GM18861 (cell line): Measurements from ENCODE around the gene SLC35E2B.
A peak's percentile ranks its signal among the peaks of the same experiment; 100 is the strongest.
"Not testable (repeated sequence)": the region's sequence is repeated elsewhere in the genome, so short reads cannot be mapped to it uniquely, and the experiment has no call there.

ENCODE experiments used
- ATAC-seq: cut with Tn5 transposase; IDR thresholded peaks from one replicate; pipeline ENCODE4 v1.9.1; 2021; ENCODE audit not compliant: unreplicated experiment

SLC35E2B gene

DNA sequence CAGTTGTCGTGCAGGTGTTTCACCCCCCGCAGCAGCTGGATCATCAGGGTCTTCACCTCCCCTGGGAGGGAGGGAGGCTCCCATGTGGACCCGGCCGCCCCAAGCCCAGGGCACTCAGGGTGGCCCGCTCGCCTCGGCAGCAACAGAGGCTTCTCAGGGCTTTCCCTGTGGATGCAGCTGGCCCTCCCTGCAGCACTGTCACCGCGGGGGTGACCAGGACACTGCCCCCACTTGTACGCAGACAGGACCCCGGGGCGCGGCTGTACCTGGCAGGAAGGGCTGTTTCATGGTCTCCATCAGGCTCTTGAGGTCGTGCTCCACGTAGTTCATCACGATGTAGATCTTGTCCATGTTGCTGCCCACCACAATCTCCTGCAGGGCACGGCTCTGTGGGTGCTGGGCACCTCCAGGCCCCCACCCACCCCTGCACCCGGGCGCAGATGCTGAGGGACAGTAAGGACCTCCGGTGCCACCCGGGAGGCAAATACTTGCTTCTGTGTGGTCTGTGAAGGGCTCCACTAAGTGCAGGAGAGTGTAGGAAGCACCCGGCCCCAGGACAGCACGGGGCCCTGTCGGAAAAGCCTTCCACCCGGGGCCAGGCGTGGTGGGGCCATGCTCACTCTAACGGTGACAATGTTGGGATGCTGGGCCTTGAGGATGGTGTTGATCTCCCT is 11.8 kb upstream of the SLC35E2B start:
- ATAC-seq = not testable (repeated sequence)

DNA sequence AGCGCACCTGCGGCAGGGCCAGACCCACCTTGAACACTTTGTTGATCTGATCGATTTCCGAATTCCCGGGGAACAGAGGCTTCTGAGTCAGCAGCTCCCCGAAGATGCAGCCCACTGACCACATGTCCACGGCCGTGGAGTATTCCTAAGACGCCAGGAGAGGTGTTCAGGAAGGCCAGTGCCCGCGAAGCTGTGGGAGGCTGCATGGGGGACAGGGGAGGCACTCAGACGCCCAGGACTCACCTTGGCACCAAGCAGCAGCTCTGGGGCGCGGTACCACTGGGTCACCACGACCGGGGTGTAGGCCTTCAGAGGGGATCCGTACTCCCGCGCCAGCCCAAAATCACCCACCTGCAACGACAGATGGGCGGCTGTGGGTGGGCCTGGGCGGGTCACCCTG is 11.2 kb upstream of the SLC35E2B start:
- no peak for ATAC-seq

DNA sequence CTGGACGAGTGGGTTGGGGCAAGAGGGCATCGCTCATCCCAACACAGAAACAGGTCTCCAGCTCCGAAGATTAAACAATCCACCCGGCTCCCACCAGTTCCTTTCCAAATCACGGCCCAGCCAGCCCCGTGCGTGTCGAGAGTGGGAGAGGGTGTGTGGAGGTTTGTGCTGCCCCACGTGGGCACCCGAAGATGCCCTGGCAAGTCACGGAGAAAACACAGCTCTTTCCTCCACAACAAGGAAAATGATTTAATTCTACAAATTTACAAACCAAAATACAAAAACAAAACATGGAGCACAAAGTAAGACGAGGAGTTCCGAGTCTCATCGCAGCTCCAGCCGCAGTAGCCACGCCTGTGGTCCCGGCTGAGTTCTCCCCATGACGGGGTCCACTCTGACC is 9.9 kb upstream of the SLC35E2B start:
- not testable (repeated sequence) for ATAC-seq

DNA sequence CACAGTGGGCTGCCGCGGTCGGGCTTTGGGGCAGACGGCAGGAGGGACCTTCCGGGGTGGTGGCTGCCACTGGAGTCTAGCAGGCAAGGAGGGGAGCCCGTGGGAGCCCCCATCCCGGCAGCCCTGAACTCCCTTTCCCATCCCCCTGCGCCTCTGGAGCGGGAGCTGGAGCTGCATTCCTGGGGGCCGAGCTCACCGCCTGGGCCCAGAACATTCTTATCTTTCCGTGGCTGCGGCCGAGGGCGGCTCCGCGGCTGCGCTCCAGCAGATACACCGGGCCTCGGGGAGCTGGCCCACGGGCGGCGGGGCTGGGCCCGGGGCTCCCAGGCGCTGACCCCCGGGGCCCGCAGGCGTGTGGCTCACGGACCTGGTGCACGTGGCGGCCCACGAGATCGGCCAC is 8.0 kb upstream of the SLC35E2B start:
- not testable (repeated sequence) for ATAC-seq

DNA sequence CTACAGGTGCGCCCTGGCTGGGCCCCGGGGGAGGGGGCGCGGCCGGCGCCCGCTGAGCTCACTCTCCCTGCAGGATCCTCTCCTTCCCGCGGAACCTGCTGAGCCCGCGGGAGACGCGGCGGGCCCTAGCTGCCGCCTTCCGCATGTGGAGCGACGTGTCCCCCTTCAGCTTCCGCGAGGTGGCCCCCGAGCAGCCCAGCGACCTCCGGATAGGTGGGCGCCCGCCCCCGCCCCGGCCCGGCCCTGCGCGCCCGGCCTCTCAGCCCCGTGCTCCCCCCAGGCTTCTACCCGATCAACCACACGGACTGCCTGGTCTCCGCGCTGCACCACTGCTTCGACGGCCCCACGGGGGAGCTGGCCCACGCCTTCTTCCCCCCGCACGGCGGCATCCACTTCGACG is 7.5 kb upstream of the SLC35E2B start:
- ATAC-seq = not testable (repeated sequence)

DNA sequence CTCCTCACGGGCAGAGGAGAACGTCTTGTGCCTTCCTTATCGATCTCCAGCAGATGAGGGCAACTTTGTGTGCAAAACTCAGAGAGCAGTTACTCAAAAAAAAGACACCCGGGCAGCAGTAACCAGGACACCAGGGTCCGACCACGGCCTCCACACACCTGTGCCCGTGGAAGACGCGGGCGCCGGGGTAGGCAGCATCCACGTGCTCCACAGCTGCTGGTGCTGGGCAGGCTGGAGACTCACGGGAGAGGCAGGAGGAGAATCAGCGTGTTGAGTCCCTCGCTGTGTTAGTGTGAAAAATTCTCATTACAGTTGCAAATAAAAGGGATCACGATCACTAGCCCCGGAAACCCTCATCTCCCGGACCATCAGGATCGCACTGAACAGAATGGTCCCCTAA is 6.5 kb upstream of the SLC35E2B start:
- not testable (repeated sequence) for ATAC-seq

DNA sequence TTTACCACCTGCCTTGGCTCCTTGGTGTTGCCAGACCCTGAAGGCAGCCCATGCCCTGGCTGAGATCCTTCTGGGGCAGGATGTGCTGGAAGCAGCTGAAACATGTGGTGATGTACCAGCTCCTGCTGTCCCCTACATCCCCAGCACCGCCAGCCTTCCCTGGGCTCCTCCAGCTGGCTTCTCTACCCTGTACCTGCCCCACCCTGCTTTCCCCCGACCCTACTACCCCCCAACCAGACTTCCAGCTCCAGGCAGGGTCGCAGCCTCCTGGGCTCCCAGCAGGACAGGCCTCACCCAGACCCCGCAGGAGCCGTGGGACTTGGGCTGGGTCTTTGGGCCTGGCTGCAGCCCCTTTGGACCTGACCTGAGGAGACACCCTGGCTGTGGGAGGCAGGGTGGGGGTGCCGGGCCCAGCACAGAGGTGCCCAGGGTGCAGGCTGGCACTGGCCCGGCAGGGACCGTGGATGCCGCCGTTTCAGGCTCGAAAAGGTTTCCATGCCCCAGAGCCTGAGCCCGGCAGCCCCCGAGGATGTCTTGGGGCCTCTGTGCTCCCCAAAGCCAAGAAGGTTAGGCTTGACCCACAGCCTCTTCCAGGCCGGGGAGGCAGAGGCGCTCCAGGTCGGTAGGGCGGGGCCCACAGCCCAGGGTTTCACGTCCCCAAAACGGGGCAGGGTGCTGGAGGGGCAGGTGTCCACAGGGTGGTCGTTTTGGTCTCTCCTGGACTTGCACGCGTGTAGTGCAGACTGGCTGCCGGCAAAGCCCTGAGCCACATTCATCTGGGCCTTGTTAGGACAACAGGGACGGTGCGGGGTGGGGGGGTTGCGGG is 5.0 kb upstream of the SLC35E2B start:
- ATAC-seq = not testable (repeated sequence)

DNA sequence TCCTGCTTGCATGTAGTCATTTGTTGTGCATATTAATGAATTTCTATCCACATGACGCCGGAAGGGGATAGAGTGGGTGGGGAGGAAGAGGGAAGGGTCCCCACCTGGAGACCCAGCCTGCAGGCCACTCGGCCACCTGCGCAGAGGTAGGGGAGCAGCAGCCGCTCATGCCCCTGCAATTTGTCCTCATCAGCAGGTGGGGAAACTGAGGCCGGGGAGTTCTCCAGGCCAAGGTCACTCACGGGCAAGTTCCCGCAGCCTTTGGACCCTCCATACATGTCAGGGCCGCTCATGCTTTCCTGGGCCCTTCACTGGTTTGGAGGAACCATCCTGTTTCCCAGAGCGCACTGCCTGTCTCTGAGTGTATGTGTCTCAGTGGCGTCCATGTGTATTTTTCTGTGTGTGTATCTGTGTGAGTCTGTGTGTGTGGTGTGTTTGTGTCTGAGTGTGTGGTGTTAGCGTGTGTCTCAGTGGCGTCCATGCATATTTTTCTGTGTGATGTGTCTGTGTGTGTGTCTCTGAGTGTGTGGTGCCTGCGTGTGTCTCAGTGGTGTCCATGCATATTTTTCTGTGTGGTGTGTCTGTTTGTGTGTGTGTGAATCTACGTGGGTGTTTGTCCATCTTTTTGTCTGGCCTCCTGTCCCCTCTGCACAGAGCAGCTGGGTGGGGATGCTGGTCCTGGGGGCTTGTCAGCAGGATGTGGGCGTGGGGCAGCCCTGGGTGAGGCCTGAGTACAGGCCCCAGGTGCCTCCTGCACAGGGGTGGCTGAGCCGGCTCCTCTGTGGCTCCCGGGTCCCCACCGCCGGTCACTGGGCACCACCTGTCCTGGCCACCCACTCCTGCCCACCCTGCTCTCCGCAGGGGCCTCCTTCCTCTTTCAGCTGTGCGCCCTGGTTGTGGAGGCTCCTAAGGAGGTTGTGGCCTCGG is 4.1 kb upstream of the SLC35E2B start:
- ATAC-seq = not testable (repeated sequence)

DNA sequence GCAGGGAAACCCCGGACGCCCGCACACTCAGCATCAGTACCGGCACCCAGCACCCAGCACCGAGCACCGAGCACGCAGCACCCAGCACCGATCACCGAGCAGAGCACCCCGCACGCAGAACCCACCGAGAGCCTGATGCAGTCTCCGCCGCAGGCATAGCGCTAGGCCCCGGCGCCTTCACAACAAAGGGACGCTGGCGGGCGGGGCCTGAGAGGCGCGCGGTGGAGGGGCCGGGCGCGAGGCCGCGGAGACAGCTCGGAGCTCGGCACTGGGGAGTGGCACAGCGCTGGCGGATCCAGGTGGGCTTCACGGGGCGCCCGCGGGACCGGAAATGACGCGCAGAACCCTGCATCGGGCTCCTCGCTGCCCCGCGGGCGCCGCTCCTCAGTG is 276 bp downstream of the SLC35E2B start:
- ATAC-seq = peak; percentile 17

DNA sequence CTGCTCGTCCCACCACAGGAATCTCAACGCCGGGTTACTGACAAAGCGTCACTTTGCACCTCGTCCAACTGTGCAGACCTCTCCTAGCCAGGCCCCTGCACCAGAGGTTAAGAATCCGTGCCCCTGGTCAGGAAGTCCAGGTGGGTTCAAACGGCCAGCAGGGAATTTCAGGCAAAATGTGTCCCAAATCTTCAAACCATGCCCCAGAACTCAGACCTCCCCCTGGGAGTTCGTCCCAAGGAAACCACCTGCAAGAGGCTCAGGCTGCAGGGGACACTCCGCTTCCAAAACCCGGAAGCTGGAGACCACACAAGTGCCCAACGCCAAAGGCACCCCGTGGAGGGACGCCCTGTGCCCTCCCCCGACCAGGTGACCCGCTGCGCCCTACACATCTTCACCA is 1.2 kb downstream of the SLC35E2B start:
- not testable (repeated sequence) for ATAC-seq

DNA sequence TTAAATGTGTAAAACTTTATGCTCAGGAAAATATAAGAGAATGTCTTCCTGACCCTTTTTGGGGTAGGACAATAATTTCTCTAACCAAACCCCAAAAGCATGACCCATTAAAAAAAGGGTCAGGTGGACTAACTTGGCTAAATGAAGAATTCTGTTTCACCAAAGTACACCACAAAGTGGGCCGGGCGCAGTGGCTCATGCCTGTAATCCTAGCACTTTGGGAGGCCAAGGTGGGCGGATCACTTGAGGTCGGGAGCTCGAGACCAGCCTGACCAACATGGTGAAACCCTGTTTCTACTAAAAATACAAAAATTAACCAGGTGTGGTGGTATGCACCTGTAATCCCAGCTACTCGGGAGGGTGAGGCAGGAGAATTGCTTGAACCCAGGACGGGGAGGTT is 3.1 kb downstream of the SLC35E2B start:
- not testable (repeated sequence) for ATAC-seq

DNA sequence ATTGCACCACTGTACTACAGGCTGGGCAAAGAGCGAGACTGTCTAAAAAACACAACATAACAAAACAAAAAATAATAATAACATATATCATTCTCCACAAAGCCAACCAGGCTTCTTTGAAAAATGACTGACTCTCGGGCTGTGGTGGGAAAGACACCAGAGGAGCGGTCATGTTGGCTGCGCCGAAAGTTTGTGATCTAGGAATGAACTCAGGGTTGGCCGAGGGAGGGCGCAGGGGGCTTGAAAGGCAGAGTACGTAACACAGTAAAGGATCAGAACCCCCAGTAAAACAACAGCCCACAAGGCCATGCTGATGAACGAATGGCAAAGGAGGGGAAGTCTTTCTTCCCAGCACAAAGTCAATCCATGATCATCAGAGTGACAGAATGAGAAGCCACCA is 4.7 kb downstream of the SLC35E2B start:
- no peak for ATAC-seq

DNA sequence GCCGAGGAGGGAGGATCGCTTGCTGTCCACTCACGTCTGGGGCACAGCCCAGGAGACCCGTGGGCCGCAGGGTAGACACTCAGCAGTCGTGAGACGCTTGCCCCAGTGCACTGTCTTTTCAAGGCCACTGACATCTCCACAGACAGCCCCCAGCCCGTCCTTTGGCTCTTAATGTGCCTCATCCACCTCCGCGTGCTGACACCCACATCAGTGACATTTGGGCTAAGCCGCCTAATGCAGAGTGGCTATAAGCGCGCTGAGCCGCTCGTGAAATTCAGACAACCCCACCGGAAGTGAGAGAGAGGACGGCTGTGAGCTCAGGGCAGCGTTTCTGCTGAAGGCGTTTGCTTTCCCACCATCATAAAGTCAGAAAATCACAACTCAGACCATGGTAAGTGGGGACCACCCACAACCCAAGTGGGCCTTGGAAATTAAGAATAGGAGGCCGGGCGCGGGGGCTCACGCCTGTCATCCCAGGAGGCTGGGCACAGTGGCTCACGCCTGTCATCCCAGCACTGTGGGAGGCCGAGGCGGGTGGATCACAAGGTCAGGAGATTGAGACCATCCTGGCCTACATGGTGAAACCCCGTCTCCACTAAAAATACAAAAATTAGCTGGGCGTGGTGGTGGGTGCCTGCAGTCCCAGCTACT is 8.4 kb downstream of the SLC35E2B start:
- no peak for ATAC-seq

DNA sequence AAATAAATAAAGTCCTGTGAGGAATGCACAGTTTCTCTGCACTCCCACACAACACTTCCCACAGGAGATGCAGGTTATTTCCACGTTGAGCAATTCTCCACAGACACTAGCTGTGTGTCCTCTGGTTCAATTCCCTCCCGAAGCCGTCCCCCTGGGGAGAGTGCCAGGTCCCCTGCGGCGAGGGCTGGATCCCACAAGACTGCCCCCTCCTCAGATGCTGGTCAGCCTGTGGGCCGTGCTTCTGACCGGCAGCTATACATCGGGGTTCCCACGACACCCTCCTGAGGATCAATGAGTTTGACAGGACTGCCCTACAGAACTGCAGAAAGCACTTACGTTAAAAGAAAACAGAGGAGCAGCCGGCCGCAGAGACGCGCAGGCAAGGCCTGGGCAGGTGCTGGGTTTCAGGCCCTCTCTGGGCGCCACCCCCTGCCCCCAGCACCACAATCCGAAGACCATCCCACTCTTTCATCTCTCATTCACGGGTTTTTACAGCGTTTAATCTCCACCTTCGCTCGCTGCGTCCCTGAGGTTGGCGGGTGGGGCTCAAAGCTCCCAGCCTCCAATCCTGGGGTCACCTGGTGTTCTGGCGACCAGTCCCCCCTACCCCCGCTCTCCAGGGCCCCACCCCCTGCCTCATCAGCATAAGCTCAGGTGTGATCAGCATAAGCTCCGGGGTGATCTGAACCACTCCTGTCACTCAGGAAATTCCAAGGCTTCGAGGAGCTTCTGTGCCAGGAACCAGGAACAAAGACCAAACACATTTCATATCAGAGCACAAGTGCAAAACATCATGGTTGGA is 9.3 kb downstream of the SLC35E2B start:
- no peak for ATAC-seq

DNA sequence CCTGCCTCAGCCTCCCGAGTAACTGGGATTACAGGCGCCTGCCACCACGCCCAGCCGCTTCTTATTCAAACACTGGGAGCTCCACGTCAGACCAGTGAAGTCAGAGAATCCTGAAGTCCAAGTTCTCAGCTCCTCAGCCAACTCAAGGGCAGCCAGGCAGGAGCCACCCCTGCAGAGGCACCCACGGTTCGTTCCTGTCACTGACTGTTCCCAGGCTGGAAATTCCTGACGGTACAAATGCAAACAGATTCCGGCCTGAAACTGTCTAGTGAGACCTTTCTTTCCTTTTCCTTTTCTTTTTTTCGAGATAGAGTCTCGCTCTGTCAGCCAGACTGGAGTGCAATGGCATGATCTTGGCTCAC is 11.7 kb downstream of the SLC35E2B start:
- ATAC-seq = no peak

DNA sequence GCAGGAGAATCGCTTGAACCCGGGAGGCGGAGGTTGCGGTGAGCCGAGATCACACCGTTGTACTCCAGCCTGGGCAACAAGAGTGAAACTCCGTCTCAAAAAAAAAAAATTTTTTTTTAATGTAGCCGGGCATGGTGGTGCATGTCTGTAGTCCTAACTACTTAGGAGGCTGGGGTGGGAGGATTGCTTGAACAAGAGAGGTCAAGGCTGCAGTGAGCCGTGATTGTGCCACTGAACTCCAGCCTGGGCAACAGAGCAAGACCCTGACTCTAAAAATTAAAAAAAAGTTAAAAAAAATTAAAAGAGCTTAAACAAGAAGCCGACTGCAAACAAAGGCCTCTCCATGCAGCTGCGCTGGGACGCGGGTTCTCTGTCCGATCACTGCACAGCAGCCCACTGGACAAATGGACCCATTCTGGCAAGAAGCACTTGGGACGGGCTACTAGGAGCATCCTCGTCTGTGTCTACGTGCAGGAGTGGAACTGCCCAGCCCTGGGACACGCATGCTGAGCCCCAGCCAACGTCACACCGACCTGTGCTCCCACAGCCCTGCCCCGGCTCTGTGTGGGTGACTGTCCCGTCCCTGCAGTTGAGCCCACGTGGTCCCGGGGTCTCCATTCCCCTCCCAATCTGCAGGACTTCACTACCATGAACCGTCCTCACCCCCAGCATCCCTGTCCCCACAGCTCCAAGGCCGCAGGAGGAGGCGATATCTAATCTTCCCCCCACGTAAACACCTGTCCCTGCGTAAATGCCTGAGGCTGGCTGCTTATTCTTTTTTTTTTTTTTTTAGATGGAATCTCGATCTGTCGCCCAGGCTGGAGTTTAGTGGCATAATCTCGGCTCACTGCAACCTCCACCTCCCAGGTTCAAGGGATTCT is 12.3 kb downstream of the SLC35E2B start:
- no peak for ATAC-seq

DNA sequence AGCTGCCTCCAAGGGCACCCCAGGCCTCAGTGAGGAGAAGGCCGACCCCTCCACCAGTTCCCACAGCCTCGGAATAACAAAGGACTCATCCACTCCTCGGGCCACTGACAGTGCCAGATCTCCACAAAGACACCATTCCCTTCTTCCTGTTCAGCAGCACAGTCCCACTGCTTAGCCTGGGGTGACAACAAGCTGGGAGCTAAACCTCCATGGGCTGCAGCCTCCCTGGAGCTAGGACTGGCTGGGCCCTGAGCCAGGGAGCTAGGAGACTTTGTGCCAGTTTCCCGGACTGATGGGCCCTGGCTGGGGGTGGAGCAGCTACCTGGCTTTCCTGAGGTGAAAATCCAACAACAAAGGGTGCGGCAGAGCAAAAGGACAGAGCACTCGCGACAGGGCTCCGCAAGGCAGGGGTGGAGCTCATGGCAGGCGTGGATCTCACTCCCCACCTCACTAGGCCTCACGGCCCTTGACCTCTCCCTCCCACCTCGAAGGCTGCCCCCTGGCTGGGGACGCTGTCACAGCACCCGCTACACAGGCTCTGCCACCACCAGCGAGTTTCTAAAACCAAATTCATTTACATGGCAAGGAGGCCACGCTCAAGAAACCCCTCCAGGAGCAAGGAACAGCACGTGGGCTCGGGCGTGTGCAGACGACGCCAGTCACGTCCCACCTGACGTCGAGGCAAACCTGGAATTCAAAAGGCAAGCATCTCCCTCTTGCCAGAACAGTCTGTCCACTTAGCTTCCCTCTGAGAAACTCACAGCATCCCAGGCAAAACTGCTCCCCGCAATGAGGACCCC is 13.8 kb downstream of the SLC35E2B start:
- ATAC-seq = no peak
